ENCODE results near the gene MBNL2.
A peak's percentile ranks its signal among the peaks of the same experiment; 100 is the strongest.

The MBNL2 gene

DNA sequence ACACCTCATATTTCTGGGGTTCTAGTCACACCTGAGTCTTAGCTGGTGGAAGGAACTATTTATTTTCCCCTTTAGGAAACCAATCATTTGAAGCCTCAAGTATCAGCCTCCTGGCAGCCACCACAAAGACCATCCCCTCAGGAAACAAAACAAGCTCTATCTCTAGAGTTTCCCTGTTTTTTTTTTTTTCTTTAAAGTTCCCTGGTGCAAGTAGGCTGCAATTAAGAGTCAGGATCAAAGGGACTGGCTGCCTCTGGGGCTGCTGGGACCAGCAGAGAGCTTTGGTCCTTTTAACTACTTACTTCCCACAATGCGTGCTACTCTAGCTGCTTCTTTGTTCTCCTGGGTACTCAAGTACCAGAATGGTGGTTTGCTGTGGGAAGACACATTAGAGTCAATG lies 11.4 kb downstream of the MBNL2 start:
- DNase-seq (ENCODE audit: low read depth, low spot score), result peak; percentile 84

DNA sequence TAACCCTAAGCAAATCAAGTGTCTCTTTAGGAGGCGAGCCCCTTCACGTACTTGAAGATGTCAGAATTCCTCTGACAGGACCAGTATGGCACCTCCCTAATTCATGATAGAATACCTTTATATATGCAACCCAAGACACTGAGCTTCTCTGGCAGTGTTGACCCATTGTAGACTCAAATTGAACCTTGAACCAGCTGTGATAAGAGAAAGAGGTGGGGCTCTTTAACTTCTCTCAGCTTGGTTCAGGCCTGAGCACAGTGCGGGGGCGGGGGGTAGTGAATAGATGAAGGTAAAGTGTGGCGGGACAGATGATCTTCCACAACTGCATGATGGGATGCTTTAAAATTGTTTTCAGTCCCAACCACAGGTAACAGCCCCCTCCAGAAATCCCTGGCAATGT lies 12.1 kb downstream of the MBNL2 start:
- DNase-seq (ENCODE audit: low read depth, low spot score), result no peak

DNA sequence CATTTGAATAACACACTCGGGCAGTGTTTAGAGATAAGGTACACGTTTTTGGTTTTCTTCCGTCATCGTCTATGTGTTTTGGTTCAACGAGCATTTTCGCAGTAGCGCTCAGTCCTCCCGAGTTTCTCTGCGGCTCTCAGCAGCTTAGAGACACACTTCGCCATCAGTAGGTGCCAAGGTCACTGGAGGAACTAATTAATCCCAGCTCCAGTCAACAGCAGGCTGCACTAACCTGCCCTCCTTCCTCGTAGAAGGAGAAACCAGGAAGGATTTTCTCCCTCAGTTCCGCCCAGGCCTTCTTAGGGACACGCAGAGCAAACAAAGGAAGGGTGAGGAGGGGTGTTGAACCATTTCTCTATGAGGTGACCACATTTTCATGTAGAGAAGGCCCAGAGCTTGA lies 12.6 kb downstream of the MBNL2 start:
- DNase-seq (ENCODE audit: low read depth, low spot score), result no peak

DNA sequence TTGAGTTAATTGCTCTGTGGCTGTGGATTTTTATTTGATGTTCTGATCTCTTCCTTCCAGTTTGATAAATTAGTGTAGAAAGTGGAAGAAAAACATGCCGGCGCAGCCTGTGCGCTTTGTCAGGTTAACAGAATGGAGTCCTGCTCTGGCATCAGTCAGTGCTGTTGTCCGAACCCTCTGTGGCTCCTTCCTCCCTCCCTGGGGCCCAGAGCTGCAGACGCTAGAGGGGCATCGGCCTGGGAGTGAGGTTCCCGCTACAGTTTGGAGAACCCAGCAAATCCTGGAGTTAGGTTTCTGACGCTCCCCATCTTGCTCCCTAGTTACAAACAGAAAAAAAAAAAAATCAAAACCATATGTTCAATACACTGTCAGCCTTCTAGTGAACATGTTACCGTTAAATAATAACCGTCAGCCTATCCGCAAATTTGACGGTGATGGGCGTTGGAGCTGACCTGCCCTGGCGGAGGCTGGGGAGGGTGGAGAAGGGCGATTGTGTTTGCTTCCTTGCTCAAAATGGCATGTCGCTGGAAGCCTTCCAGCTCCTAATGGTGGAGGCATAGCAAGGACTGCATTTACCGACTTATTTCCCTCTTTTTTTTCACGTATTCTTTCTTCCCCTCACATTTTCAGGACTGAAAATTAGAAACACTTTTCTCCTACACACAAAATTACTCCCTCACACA lies 13.6 kb downstream of the MBNL2 start:
- DNase-seq (ENCODE audit: low read depth, low spot score), result no peak

DNA sequence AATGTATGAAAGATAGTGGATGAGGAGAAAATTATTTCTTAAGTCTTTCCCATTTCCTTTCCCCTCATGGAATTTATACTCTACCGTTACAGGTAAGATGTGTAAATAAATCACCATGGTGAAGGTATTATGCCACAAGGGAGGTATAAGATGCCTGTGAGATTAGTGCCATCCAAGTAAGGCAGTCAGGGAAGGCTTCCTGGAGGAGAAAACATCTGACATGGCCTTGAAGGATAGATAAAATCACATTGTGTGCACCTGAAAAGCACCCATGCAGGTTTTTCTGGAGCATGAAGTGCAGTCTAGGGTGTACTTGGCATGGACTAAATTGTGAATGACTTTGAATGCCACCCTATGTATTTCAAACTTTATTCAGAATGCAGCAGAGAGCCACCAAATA lies 15.3 kb downstream of the MBNL2 start:
- DNase-seq (ENCODE audit: low read depth, low spot score), result no peak

DNA sequence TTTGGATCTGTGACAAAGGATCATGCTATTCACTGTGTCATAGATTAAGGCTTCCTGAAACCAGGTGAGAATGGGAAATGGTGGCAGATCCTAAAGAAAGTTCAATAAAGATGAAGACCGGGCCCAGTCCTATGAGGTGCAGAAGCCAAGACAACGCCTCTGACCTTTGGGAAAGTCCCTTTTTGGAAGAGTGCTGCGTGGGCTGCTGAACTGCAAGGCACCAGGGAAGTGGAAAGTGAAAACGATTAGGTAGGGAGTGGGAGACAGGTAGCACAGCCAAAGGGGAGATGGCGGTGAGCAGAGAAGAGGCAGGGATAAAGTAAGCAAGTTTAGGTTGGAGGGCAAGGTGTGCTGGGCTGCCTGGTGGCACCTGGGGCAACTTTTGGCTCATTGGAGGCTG lies 16.3 kb downstream of the MBNL2 start:
- no peak for DNase-seq (ENCODE audit: low read depth, low spot score)

DNA sequence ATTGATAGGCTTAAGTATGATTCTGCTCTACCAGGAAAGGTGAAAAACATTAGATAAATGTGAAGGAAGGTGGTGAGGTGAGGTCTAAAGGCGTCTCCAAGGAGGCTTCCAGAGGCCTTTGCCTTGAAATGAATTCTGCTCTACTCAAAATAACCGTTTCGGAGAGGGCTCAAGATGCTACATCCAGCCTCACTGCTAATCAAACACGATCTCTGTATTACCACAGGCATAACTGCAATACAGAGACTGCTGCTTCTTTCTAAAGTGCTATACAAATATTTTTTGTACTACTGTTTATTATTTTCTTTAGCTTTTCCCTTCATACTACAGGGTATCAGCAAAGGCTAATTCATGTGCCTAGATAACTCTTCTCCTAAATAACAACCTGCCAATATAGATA lies 16.8 kb downstream of the MBNL2 start:
- DNase-seq (ENCODE audit: low read depth, low spot score), result no peak

DNA sequence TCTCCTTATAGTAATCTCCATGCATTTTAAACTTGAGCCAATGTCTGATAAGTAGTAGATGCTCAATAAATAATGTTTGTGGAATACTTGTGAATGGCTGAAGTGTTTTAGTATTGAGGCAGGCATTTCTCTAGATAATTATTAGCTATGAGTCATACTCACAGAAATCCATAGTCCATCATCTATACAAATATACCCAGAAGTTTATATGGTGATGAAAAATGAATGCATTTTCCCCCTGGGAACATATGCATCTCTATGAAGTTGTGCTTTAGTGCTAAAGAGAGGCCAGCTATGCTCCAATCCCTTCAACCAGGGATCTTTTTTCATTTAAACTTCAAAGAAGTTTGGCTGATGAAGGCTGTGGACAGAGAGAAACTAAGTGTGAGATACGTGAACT lies 17.2 kb downstream of the MBNL2 start:
- DNase-seq (ENCODE audit: low read depth, low spot score), result no peak

DNA sequence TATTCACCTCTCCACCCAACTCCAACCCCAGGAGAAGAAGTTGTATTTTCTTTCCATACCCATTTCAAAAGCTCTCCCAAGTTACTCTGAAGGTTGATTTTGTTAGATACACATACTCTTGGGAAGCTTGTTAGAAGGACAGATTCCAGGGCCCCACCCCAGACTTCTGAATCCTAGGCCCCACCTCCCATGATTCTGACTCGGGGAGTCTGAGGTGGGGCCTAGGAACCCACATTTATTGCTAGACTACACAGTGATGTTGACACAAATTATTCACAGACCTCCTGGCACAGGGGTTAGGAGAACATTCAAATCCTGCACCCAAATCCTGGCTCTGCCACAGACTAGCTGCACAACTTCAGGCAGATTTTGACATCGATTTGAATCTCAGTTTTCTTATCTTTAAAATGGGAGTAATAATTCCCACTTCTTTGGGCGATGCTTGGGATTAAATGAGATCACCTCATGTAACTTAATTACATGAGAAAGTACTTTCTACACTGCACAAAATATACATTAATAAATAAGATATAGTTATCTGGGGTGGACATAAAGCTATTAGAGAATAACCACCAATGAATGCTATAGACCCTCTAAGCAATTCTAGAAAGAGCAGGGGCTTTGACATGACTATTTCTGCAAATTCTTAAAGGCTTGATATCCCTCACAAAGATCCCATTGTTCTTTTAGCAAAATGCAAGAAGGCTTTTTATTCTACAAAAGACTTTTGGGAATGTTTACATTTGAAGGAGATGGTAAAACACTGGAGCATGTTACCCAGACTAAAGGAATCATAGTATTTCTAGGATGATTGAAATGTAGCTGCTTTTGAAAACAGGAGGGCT lies 18.0 kb downstream of the MBNL2 start:
- DNase-seq (ENCODE audit: low read depth, low spot score), result no peak

DNA sequence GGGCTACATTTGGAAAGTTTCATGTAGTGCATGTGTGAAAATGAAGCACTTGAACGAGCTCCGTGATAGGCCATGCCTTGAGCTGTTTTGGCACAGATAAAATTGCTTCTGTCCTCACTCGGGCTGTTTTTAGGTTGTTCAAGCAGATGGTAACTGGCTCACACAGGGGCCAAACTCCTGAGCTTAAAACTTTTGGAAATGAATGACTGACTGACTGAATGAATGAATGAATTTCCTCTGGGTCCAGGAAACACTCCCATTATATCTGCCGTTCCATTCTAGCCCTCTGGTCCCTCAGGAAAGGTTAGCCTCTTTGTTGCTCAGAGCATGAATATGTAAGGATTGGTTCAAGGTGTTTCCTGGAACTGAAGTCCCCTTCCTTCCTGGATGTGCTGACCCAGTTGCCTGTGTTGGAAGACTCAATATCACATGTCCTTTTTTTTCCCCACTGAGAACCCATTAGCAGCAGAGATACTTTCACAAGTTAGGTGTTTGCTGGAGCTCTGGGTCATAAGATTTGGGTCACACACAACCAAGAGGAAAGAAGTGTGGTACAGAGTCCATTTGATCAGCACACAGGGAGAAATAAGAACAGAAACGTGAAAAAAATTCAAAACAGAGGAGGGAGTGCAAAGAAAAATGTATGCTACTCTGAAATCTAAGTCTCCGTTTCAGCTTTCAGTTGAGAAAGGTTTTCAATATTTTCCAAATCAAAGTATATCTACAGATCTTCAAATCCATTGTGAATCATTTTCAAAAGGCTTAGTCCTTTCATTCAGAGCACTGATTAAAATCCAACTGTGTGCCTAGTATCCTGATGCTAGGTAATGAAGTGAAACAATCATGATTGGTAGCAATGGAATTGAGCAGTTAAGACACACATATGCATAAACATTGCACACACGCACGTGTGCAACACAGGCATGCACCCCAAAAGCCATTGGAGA lies 18.9 kb downstream of the MBNL2 start:
- DNase-seq (ENCODE audit: low read depth, low spot score), result no peak

DNA sequence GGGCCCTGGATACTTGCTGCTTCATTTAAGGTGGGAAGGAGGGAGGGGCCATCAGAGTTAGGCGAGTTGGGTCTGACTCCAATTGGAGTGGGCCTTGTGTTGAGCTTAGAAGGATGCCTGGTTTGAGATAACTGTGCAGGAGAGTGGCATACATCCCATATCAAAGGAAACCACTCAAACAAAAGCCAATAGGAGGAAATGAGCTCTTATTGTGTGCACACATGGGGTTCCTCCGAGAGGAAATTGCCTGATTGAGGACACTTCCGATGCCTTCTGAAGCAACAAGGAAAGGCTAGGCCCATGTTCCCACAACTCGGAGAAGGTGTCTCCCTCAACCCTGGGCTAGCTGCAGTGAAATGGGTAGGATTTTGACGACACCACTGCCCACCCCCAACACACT lies 19.6 kb downstream of the MBNL2 start:
- DNase-seq (ENCODE audit: low read depth, low spot score), result no peak

DNA sequence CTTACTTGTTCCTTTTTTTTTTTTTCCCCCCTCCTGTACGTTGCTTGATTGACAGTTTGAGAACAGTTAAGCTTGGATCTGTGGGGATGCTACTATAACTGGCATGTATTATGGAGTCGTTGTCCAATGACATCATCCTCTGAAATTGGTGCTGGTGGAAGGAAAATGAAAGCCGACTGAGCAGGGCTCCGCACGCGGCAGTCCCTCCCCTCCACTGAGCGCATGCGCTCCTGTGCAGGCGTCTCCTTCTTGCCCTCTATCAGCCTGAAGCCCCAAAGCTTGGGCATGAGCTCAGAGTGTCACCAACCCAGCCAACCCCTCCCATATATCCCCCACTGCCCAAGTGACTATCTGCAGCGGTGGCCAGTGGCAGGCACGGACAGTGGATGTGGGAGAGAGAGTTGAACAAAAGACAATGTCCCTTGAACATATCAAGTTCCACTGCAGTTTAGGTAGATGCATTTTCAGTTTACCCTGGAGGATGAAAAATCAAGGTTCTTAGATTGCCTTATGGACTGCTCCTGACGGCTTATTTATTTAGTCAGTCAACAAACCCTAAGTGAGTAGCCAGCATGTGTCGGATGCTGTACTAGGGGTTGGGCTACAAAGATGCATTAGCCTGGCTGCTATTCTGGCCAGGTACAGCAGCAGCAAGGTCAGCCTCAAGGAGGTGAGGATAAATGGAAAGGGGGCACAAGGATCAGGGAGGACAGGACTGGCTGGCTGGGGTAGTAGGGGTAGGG lies 20.8 kb downstream of the MBNL2 start:
- no peak for DNase-seq (ENCODE audit: low read depth, low spot score)

DNA sequence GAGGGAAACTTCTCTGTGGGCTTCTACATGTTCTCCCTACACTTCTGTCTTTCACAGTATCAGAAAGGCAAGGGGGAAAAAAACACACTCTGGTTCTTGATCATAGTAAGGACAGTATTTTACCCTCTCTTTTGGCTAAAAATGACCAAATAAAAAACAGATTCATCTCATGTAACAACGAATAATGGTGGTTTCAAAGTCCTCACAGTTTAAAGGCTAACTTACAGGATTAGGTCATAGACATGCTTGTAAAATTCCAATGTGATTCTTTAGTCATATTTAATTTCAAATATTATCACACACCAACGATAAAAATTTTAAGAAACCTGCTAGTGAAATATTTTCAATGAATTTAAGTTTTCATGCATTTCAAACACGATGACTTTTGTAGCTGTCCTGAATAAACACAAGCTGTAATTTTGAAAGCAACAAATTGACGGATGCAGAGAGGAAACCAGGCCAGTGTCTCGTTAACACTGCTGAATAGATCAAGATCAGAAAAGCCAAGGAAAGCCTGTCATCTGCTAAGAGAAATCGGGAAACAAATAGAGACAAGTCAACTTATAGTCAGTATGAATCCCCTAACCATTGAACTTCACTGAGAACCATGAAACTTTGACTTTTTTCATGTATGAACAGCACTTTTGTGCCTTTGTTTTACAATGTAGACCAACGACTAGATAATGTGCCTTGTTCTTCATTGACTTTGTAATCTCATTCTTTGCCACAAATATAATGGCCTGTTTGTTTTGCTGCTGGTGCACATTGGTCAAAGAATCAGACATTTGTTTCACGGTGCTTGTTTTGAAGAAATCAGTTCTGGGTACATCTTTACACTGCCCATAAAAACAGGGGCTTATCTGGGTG lies 22.0 kb downstream of the MBNL2 start:
- DNase-seq (ENCODE audit: low read depth, low spot score), result no peak

DNA sequence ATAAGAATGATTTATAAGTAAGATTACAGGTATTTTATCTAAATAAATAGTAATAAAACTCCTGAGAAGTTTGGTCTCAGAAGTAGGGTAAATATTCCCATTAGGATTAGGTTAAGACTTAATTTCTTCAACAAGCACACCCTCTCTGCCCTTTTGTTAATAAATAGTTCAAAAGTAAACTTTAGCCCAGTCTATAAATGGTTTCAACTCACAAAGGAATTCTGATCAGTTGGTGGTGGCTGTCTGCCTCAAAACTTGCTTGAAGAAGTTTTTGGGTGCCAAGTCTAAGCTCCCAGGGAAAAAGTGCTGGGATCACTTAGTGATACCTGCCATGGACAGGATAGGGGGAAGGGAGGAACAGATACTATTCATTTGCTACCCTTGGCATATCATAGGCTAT lies 22.9 kb downstream of the MBNL2 start:
- DNase-seq (ENCODE audit: low read depth, low spot score), result no peak

DNA sequence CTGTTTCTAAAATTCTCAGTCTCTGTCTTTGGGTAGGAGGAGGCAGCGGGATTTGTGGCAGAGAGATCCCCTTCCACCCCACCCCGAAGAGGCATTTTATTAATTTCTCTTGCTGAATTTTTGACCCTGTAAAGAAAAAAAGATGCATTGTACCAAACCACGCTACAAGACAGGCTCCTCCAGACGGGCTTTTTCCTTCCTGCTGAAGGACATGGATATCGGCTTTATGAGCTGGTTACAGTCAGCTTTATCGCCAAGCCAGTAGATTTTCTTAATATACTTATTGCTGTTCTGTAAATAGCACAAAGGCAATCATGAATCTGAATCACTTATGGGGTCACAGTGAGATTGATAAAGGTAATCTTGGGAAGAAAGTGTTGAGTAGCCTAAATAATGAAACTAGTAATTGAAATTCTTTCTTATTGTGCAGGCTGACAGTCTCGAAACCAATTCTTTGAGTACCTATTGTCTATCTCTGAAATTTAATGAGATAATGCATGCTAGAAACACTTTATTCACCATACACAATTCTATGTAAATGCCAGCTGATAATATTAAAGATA lies 24.5 kb downstream of the MBNL2 start:
- no peak for DNase-seq (ENCODE audit: low read depth, low spot score)

DNA sequence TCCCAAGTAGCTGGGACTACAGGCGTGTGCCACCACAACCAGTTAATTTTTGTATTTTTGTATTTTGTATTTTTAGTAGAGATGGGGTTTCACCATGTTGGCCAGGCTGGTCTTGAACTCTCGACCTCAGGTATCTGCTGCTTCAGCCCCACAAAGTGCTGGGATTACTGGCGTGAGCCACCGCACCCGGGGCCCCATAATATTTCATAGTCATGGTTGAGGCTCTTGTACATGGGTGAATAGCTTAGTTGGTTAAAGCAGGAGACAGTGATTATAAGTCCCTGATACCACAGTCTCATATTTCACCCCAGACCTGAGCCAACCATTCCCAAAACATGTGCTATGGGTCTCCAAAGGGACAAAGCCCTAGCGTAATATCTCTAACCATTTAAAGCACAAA lies 26.1 kb downstream of the MBNL2 start:
- DNase-seq (ENCODE audit: low read depth, low spot score), result no peak

DNA sequence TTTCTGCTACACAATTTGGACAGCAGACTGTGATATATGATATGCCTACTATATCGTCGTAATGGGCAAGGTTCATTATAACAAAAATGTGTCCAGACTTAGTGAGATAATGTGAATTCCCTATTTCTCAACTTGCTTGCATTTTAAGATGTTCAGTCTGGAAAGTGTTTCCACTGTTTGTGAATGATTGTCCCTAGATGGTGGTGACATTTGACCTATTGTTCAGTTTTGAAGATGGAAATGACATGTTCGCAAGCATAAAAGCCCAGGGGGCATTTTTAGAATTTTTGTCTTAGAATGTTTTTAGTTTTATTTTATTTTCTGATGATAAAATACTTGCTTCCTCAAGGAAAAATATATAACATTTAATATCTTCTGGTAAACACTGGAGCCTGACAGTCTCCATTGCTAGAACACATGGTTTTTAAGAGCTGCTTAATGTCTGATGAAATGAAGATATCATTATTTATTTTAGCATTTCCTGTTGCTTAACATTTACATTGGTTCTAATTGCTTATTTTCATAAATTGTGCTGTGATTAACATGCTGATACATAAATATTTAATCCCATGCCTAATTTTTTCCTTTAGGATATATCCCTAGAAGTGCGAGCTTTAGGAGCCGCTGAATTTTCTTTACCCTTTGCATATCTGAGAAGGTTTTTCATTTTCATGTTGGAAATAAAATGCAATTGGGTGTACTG lies 27.1 kb downstream of the MBNL2 start:
- DNase-seq (ENCODE audit: low read depth, low spot score), result no peak

DNA sequence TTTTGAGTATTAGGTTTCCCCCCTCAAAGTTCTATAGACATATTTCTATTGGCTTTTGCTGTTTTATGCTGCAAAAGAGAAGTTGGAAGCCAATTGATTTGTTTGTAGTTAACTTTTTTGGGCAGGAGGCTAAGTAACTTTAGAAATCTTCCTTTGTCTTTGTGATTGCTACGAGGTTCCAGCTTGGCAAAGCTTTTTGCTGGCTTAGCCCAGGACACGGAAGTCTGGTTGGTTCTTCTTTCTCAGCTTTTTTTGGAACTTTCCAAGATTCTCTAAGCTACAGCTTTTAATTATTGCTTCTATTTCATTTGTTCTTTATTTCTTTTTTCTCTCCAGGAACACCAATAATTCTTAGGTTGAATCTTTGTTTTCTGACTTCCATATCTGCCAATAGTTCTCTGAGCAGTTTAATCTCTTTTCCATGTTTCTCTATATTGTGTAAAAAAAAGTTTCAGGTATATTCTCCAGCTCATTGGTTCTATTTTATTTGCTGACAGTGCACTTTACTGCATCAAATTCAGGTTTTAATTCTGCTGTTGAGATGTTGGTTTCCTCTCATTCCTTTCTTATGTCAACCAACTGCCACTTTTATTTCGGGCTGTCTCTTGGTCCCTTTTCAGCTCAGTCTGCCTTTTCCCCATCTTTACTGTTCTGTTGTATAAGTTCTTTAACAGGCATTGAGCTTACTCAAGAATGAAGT lies 27.8 kb downstream of the MBNL2 start:
- no peak for DNase-seq (ENCODE audit: low read depth, low spot score)

DNA sequence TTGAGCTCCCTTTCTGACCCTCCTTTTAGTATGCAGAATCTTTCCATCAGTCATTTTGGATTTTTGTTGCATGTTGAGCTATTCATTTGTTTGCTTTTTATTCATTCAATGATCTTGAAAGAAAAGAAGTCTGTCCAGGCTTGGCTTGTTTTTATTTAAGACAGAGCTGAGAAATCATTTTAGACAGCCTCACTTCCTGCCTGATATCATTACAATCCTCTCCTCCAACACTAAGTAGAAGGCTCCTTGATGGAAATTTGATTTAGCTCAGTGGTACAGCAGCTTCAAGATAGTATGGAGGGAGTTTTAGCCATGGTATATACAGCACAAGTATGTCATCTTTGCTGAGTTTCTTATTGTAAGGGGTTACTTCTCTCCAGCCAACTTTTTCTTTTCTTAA lies 28.4 kb downstream of the MBNL2 start:
- DNase-seq (ENCODE audit: low read depth, low spot score), result no peak

Measured in ELF-1 (cell line).